ENCODE results near the gene HIVEP1.

DNA sequence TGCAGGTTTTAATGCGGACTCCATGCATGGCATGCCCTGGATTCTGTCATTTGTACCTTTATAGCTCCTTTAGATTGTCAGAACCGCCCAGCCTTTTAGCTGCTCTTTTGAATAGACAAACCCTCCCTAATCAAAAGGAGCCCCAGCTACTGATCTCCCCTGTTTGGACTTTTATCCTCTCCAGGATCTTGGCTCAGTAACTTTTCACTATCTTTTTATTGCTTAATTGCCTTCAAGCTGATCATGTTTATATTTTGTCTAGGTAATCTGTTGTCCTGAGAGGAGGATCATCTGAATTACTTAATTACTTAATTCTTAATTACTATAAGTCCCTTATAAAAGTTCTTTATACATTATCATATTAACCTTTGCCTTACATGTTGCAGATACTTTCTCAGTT lies 93.2 kb downstream of the HIVEP1 start:
- TF ChIP-seq FOXM1 (IDR thresholded peaks at IDR 0.05; ENCODE audit: borderline replicate concordance) (no peak), CTBP1 (IDR thresholded peaks at IDR 0.05; ENCODE audit: borderline replicate concordance) (no peak), FOXK2 (IDR thresholded peaks at IDR 0.05) (no peak), SP1 (IDR thresholded peaks at IDR 0.05) (no peak), TARDBP (IDR thresholded peaks at IDR 0.05) (no peak), ELF4 (IDR thresholded peaks at IDR 0.05) (no peak), NFRKB (IDR thresholded peaks at IDR 0.05) (no peak), PKNOX1 (IDR thresholded peaks at IDR 0.05) (no peak), BHLHE40 (IDR thresholded peaks at IDR 0.05; ENCODE audit: borderline replicate concordance) (no peak), HDGF (IDR thresholded peaks at IDR 0.05; ENCODE audit: borderline replicate concordance) (no peak), ARNT (IDR thresholded peaks at IDR 0.05) (no peak)
